ENCODE measurements around the gene AGPS. TPM values are rescaled to one million over a fixed set of nuclear protein-coding genes. Genes with fewer than 3 reads are reported as not detected.
A peak's percentile ranks its signal among the peaks of the same experiment; 100 is the strongest.

Gene AGPS
- total and polyA plus RNA-seq, 3 donors from 2014 or later = 36.7 to 73.4 (median 55.7) TPM

- Histone ChIP-seq H3K27me3 (no peaks in the 10 kb centered on the region), H3K4me1 (peaks cover 8% of the 10 kb centered on the region), H3K27ac (peak overlapping the region in 1 of 2 donors; percentile 93), H3K36me3 (ENCODE audit: low read depth, missing control alignments) (no peaks in the 10 kb centered on the region), H3K4me3 (peak overlapping the region; percentile 84 to 94), H3K9me3 (no peaks in the 10 kb centered on the region)
- DNase-seq = peak; percentile 68
- 27 to 51% methylated on average over 13 of the region's 13 CpGs for WGBS, 2 donors
- no peak for TF ChIP-seq CTCF (IDR thresholded peaks at IDR 0.05)
- TF ChIP-seq POLR2A (IDR thresholded peaks at IDR 0.05) = no peak
- intact Hi-C loops (cut with DNase I; ENCODE audit: low total_unique reads) = no loop called here
Measured at GRCh38 chr2:177551989-177552421, 159.4 kb downstream of the AGPS start.

GRCh38 chr2:177552422-177553175 lies 160.0 kb downstream of the AGPS start:
- 0 to 1% methylated on average over 23 to 59 of the region's 64 CpGs for WGBS, 2 donors
- H3K9me3 ChIP-seq = no peaks in the 10 kb centered on the region
- peaks cover 8% of the 10 kb centered on the region for H3K4me1 ChIP-seq
- H3K36me3 ChIP-seq (ENCODE audit: low read depth, missing control alignments) = no peaks in the 10 kb centered on the region
- H3K27me3 ChIP-seq = no peaks in the 10 kb centered on the region
- intact Hi-C loops (cut with DNase I; ENCODE audit: low total_unique reads) = no loop called here
- peak; percentile 94 for DNase-seq
- H3K27ac ChIP-seq = peak overlapping the region; percentile 93 to 97
- H3K4me3 ChIP-seq = peak overlapping the region; percentile 84 to 94
- TF ChIP-seq CTCF (IDR thresholded peaks at IDR 0.05) (no peak), POLR2A (IDR thresholded peaks at IDR 0.05) (no peak)

GRCh38 chr2:177553176-177553884 lies 160.8 kb downstream of the AGPS start:
- Histone ChIP-seq H3K36me3 (ENCODE audit: low read depth, missing control alignments) (no peaks in the 10 kb centered on the region), H3K4me3 (peak overlapping the region; percentile 84 to 94), H3K4me1 (peaks cover 8% of the 10 kb centered on the region), H3K27ac (peak overlapping the region; percentile 93 to 97), H3K9me3 (no peaks in the 10 kb centered on the region), H3K27me3 (no peaks in the 10 kb centered on the region)
- TF ChIP-seq POLR2A (IDR thresholded peaks at IDR 0.05) = no peak
- TF ChIP-seq CTCF (IDR thresholded peaks at IDR 0.05) = no peak
- no peak for DNase-seq
- intact Hi-C loops (cut with DNase I; ENCODE audit: low total_unique reads) = no loop called here
- WGBS, 2 donors = 2 to 5% methylated on average over 17 of the region's 17 CpGs

GRCh38 chr2:177554365-177554764 lies 161.8 kb downstream of the AGPS start:
- Histone ChIP-seq H3K36me3 (ENCODE audit: low read depth, missing control alignments) (no peaks in the 10 kb centered on the region), H3K4me3 (no peak overlapping the region), H3K9me3 (no peaks in the 10 kb centered on the region), H3K27me3 (no peaks in the 10 kb centered on the region), H3K4me1 (peaks cover 8% of the 10 kb centered on the region), H3K27ac (no peak overlapping the region)
- no peak for DNase-seq
- TF ChIP-seq POLR2A (IDR thresholded peaks at IDR 0.05) (no peak), CTCF (IDR thresholded peaks at IDR 0.05) (no peak)
- intact Hi-C loops (cut with DNase I; ENCODE audit: low total_unique reads) = no loop called here
